Hypothalamus (tissue), 51 donors: Measurements from ENCODE around the gene EPHB2.

ENCODE experiments used
- DNase-seq, 51 donors: peaks; one replicate each; lab custom pipeline; 2025; lab: John Stamatoyannopoulos, UW

Gene EPHB2

GRCh38 chr1:22794647-22795365 is 84.2 kb downstream of the EPHB2 start:
- no peak for DNase-seq

GRCh38 chr1:22795366-22795714 is 84.7 kb downstream of the EPHB2 start:
- no peak for DNase-seq

- no peak for DNase-seq
Observed at GRCh38 chr1:22796642-22797041, 86.0 kb downstream of the EPHB2 start.

- no peak for DNase-seq
Observed at GRCh38 chr1:22798083-22798482, 87.4 kb downstream of the EPHB2 start.

- DNase-seq = peak in 19 of 51 donors; percentile 6 to 69 (median 27)
Observed at GRCh38 chr1:22799971-22800370, 89.3 kb downstream of the EPHB2 start.

- no peak for DNase-seq
Observed at GRCh38 chr1:22800629-22801028, 90.0 kb downstream of the EPHB2 start.

- no peak for DNase-seq
Observed at GRCh38 chr1:22801347-22801746, 90.7 kb downstream of the EPHB2 start.

GRCh38 chr1:22801761-22802160 is 91.1 kb downstream of the EPHB2 start:
- peak in 14 of 51 donors; percentile 12 to 44 (median 28) for DNase-seq

GRCh38 chr1:22803833-22804232 is 93.2 kb downstream of the EPHB2 start:
- no peak for DNase-seq

- DNase-seq = peak in 1 of 51 donors; percentile 3
Observed at GRCh38 chr1:22804406-22804805, 93.8 kb downstream of the EPHB2 start.

GRCh38 chr1:22804969-22805671 is 94.5 kb downstream of the EPHB2 start:
- DNase-seq = no peak

GRCh38 chr1:22805672-22806038 is 95.0 kb downstream of the EPHB2 start:
- no peak for DNase-seq

- peak in 46 of 51 donors; percentile 24 to 86 (median 64) for DNase-seq
Observed at GRCh38 chr1:22806584-22806983, 95.9 kb downstream of the EPHB2 start.

- DNase-seq = peak in 1 of 51 donors; percentile 35
Observed at GRCh38 chr1:22807340-22807739, 96.7 kb downstream of the EPHB2 start.

- DNase-seq = peak in 2 of 51 donors; percentile 14 to 39
Observed at GRCh38 chr1:22808186-22808675, 97.6 kb downstream of the EPHB2 start.

- DNase-seq = peak in 36 of 51 donors; percentile 14 to 78 (median 52)
Observed at GRCh38 chr1:22808676-22809483, 98.2 kb downstream of the EPHB2 start.

- no peak for DNase-seq
Observed at GRCh38 chr1:22809783-22810182, 99.1 kb downstream of the EPHB2 start.

- no peak for DNase-seq
Observed at GRCh38 chr1:22810378-22810777, 99.7 kb downstream of the EPHB2 start.

GRCh38 chr1:22812092-22812880 is 101.6 kb downstream of the EPHB2 start:
- no peak for DNase-seq

GRCh38 chr1:22812993-22813790 is 102.6 kb downstream of the EPHB2 start:
- no peak for DNase-seq
